A549 (cell line): Measurements from ENCODE around the gene CSRP2. TPM values are rescaled to one million over a fixed set of nuclear protein-coding genes. Genes with fewer than 3 reads are reported as not detected.
A peak's percentile ranks its signal among the peaks of the same experiment; 100 is the strongest.

ENCODE experiments used
- ATAC-seq, 2 experiments: fragments of 200-7000 bp in 1 of 2; fragments of >200 bp in 1 of 2; cut with Nextera tagmentation in 1 of 2; cut with Tn5 transposase in 1 of 2; 3 replicates each; pipeline versions ENCODE4 v1.8.0 to v1.9.1; 2018 to 2020; ENCODE audit warnings: mild to moderate bottlenecking in 1 of 2, moderate library complexity in 1 of 2
- CTCF ChIA-PET: fragments of 300-600 bp; sonication (Branson Sonifier 250); formaldehyde crosslinking; extraction: SDS; loops from one replicate; lab custom pipeline; 2021; ENCODE audit warnings: antibody characterized with exemption, inconsistent platforms; lab: Yijun Ruan, JAX
- POLR2A ChIA-PET: fragments of 350-600 bp; formaldehyde crosslinking; extraction: SDS; loops from one replicate; lab custom pipeline; 2021; ENCODE audit warnings: antibody characterized with exemption, inconsistent platforms; lab: Yijun Ruan, JAX
- DNase-seq, 2 experiments: peaks; one replicate each; pipeline versions ENCODE4 v3.0.0 to v3.0.0-alpha.2; 2011 to 2016; ENCODE audit warnings: low read depth in 1 of 2, low spot score in 1 of 2
- FAIRE-seq: peaks from 2 replicates; lab custom pipeline; 2011; peaks lifted over from hg19 to GRCh38; lab: Jason Lieb, UNC
- H3K27ac ChIP-seq, 2 experiments: fragments of >200 bp; sonication (Bioruptor Twin); formaldehyde crosslinking; 3 replicates each; pipeline ENCODE4 v1.5.1; 2016 to 2017
- H3K4me1 ChIP-seq: fragments of >200 bp; sonication (Bioruptor Twin); formaldehyde crosslinking; 3 replicates; pipeline ENCODE4 v1.6.1; 2016
- H3K4me2 ChIP-seq: fragments of >200 bp; sonication (Bioruptor Twin); formaldehyde crosslinking; 3 replicates; pipeline ENCODE4 v1.6.1; 2016
- H3K4me3 ChIP-seq: fragments of >200 bp; sonication (Bioruptor Twin); formaldehyde crosslinking; 3 replicates; pipeline ENCODE4 v1.5.1; 2016
- H3K9me3 ChIP-seq: fragments of >200 bp; sonication (Bioruptor Twin); formaldehyde crosslinking; 3 replicates; pipeline ENCODE4 v1.6.1; 2016
- CBX2 ChIP-seq: fragments of 200-600 bp; sonication (generic); IDR thresholded peaks from 2 replicates; pipeline ENCODE4 v1.6.1; 2016; ENCODE audit warnings: low read depth, mild to moderate bottlenecking, borderline replicate concordance
- CEBPB ChIP-seq, 2 experiments: fragments of >200 bp in 1 of 2; sonication (Bioruptor Twin) in 1 of 2; formaldehyde crosslinking in 1 of 2; IDR thresholded peaks; 2 replicates each; pipeline ENCODE4 v1.6.1; 2012 to 2016
- EHF ChIP-seq: fragments of 250-450 bp; sonication (Bioruptor Pico); IDR thresholded peaks from 2 replicates; pipeline ENCODE4 v1.5.0; 2020; ENCODE audit warnings: mild to moderate bottlenecking
- EP300 ChIP-seq, 2 experiments: fragments of >200 bp; sonication (Bioruptor Twin); formaldehyde crosslinking; IDR thresholded peaks; 2 replicates in 1 of 2; 3 replicates in 1 of 2; pipeline ENCODE4 v1.6.1; 2016 to 2017
- ESRRA ChIP-seq: fragments of 150-350 bp; IDR thresholded peaks from 2 replicates; pipeline ENCODE4 v1.6.1; 2014; ENCODE audit warnings: mild to moderate bottlenecking, low read length, borderline replicate concordance
- FOSB ChIP-seq: fragments of 250-450 bp; sonication (Bioruptor Pico); IDR thresholded peaks from 2 replicates; pipeline ENCODE4 v1.5.0; 2020; ENCODE audit warnings: mild to moderate bottlenecking, moderate library complexity
- GATA3 ChIP-seq: IDR thresholded peaks from 2 replicates; pipeline ENCODE4 v1.6.1; 2012; ENCODE audit warnings: borderline replicate concordance
- HDAC2 ChIP-seq: fragments of 200-600 bp; sonication (generic); IDR thresholded peaks from 2 replicates; pipeline ENCODE4 v1.6.1; 2016
- HEYL ChIP-seq: fragments of 250-450 bp; sonication (Bioruptor Pico); IDR thresholded peaks from 2 replicates; pipeline ENCODE4 v1.8.0; 2021; ENCODE audit warnings: mild to moderate bottlenecking, moderate library complexity
- HOXA7 ChIP-seq: fragments of 250-450 bp; sonication (Bioruptor Pico); IDR thresholded peaks from 2 replicates; pipeline ENCODE4 v1.5.0; 2020; ENCODE audit warnings: mild to moderate bottlenecking, moderate library complexity
- JUN ChIP-seq, 2 experiments: fragments of >200 bp; sonication (Bioruptor Twin); formaldehyde crosslinking; IDR thresholded peaks; 2 replicates in 1 of 2; 3 replicates in 1 of 2; pipeline ENCODE4 v1.6.1; 2016 to 2017
- JUNB ChIP-seq: fragments of >200 bp; sonication (Bioruptor Twin); formaldehyde crosslinking; IDR thresholded peaks from 2 replicates; pipeline ENCODE4 v1.6.1; 2016
- KDM1A ChIP-seq: fragments of 200-600 bp; sonication (generic); IDR thresholded peaks from 2 replicates; pipeline ENCODE4 v1.6.1; 2016; ENCODE audit warnings: low read depth, mild to moderate bottlenecking
- KDM5A ChIP-seq: fragments of 200-600 bp; sonication (generic); IDR thresholded peaks from 2 replicates; pipeline ENCODE4 v1.6.1; 2016; ENCODE audit warnings: antibody characterized with exemption, mild to moderate bottlenecking
- MAZ ChIP-seq: fragments of 150-350 bp; IDR thresholded peaks from 2 replicates; pipeline ENCODE4 v1.6.1; 2014; ENCODE audit warnings: antibody characterized with exemption, low read depth, low read length, borderline replicate concordance
- PHF8 ChIP-seq: fragments of 200-600 bp; sonication (generic); IDR thresholded peaks from 2 replicates; pipeline ENCODE4 v1.6.1; 2016; ENCODE audit warnings: low read depth, mild to moderate bottlenecking, antibody characterized with exemption, moderate library complexity, borderline replicate concordance
- POLR2A ChIP-seq: IDR thresholded peaks from 2 replicates; pipeline ENCODE4 v1.6.1; 2012; ENCODE audit warnings: mild to moderate bottlenecking, low read length
- RAD21 ChIP-seq, 2 experiments: fragments of >200 bp in 1 of 2; sonication (Bioruptor Twin) in 1 of 2; formaldehyde crosslinking in 1 of 2; IDR thresholded peaks in 1 of 2; conservative IDR thresholded peaks in 1 of 2; 2 replicates in 1 of 2; 3 replicates in 1 of 2; pipeline ENCODE4 v1.6.1; 2012 to 2018; ENCODE audit warnings: inconsistent platforms in 1 of 2
- RARB ChIP-seq: fragments of 250-450 bp; sonication (Bioruptor Pico); IDR thresholded peaks from 2 replicates; pipeline ENCODE4 v1.8.0; 2021; ENCODE audit warnings: mild to moderate bottlenecking, moderate library complexity
- RCOR1 ChIP-seq: fragments of 150-350 bp; IDR thresholded peaks from 2 replicates; pipeline ENCODE4 v1.6.1; 2014; ENCODE audit warnings: antibody characterized with exemption, low read length, low read depth
- RFX5 ChIP-seq: fragments of 450-650 bp; IDR thresholded peaks from 2 replicates; pipeline ENCODE4 v1.7.1; 2014; ENCODE audit warnings: antibody characterized with exemption, mild to moderate bottlenecking, moderate library complexity
- TFCP2L1 ChIP-seq: fragments of 250-450 bp; sonication (Bioruptor Pico); IDR thresholded peaks from 2 replicates; pipeline ENCODE4 v1.5.0; 2021; ENCODE audit warnings: mild to moderate bottlenecking
- ZC3H11A ChIP-seq: fragments of 450-650 bp; IDR thresholded peaks from 2 replicates; pipeline ENCODE4 v1.6.1; 2014; ENCODE audit warnings: antibody characterized with exemption, mild to moderate bottlenecking
- ZFP36 ChIP-seq: fragments of 450-650 bp; IDR thresholded peaks from 2 replicates; pipeline ENCODE4 v1.6.1; 2014; ENCODE audit warnings: borderline replicate concordance; ENCODE audit not compliant: partially characterized antibody
- ZSCAN20 ChIP-seq: fragments of 250-450 bp; sonication (Bioruptor Pico); IDR thresholded peaks from 2 replicates; pipeline ENCODE4 v1.8.0; 2022; ENCODE audit warnings: mild to moderate bottlenecking, moderate library complexity
- WGBS: methylation state at CpG from one replicate; pipeline ENCODE4 v1.1.6; 2017; ENCODE audit errors: missing lambda C conversion rate; 5-methylcytosine and 5-hydroxymethylcytosine counted together
- polyA plus RNA-seq, 4 experiments: library from polyadenylated mRNA; depleted of rRNA in 3 of 4; stranded (reverse); fragments of >200 nt; fragmentation: RNase III in 1 of 4; extraction: RNeasy Plus Mini Kit Qiagen cat#74134 plus additional on column Dnase treatment in 1 of 4; gene quantifications; 2 replicates in 3 of 4; 3 replicates in 1 of 4; pipeline ENCODE4 v1.2.3, GENCODE V29; 2011 to 2017
- TF ChIP-seq, protein P1 (sequence below): fragments of 150-350 bp; IDR thresholded peaks from 2 replicates; pipeline ENCODE4 v1.6.1; 2014; ENCODE audit warnings: low read depth, mild to moderate bottlenecking, low read length
- TF ChIP-seq, protein P2 (sequence below): IDR thresholded peaks from 2 replicates; pipeline ENCODE4 v1.6.1; 2012
- TF ChIP-seq, protein P3 (sequence below): fragments of 250-450 bp; sonication (Bioruptor Pico); IDR thresholded peaks from 2 replicates; pipeline ENCODE4 v1.5.0; 2020; ENCODE audit warnings: low read depth, mild to moderate bottlenecking, moderate library complexity

Gene CSRP2
- polyA plus RNA-seq, 2 of the 4 experiments (the other 2 are of a cell fraction): 19.2 to 23.6 TPM

DNA sequence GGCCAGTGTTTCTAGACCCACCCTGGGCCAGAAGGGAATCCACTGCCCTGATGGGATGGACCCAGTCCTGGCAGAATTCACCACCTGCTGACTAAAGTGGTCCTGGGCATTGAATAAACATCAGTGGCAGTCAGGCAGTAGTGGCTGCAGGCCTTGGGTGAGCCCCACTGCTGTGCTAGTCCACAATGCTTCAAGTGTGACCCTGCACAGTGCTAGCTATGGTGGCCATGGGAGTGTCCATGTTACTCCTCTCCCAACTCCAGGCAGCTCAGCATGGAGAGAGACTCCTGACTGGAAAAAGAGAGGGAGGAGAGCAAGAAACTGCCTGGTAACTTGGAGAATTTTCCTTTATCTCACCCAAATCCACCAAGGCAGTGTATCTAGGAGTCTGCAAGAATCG, 17.5 kb upstream of the CSRP2 start:
- Histone ChIP-seq H3K4me1 (no peaks in the 10 kb centered on the region), H3K4me3 (no peak overlapping the region), H3K9me3 (0 out of 3 replicates have a peak, but pooled peaks cover 3% of the 10 kb centered on the region), H3K4me2 (no peak overlapping the region)
- peak in 1 of 2 experiments; percentile 36; a peak in 2 of 6 replicates for ATAC-seq
- CTCF ChIA-PET: no interaction called here
- TF ChIP-seq KDM1A (no peak), ZFP36 (no peak), PHF8 (no peak), MAZ (no peak), EP300 (IDR thresholded peaks at IDR 0.05) (no peak), RCOR1 (no peak), FOSB (no peak), HEYL (CRISPR knock-in tag) (no peak), ESRRA (no peak), RAD21 (conservative IDR thresholded peaks at IDR 0.05 in 1 of 2, IDR thresholded peaks at IDR 0.05 in 1 of 2) (no peak), CBX2 (no peak), GATA3 (no peak), TFCP2L1 (CRISPR knock-in tag) (no peak), EHF (CRISPR knock-in tag) (no peak)
- TF ChIP-seq, protein P1, sequence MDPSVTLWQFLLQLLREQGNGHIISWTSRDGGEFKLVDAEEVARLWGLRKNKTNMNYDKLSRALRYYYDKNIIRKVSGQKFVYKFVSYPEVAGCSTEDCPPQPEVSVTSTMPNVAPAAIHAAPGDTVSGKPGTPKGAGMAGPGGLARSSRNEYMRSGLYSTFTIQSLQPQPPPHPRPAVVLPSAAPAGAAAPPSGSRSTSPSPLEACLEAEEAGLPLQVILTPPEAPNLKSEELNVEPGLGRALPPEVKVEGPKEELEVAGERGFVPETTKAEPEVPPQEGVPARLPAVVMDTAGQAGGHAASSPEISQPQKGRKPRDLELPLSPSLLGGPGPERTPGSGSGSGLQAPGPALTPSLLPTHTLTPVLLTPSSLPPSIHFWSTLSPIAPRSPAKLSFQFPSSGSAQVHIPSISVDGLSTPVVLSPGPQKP: no peak
- TF ChIP-seq, all 56 proteins: peak for 0
- POLR2A ChIA-PET: no interaction called here
- DNase-seq (no peak), FAIRE-seq (no peak)
- no peak overlapping the region for H3K27ac ChIP-seq
- 67% methylated on average over 1 of the region's 1 CpG for WGBS

DNA sequence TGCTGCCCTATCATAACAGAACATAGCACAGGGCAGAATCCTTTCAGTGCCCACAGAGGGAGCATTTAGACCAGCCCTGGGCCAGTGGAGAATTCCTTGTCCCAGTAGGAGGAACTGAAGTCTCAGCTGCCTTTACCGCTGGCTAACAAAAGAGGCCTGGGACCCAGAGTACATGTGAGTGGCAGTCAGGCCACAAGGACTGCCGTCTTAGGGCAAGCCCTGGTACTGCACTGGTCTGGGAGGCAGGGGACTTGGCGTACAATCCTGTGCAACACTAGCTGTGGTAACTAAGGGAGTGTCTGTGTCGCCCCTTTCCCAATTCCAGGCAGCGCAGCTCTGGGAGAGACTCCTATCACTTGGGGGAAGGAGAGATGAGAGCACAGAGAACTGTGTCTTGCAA, 17.0 kb upstream of the CSRP2 start:
- DNase-seq (no peak), FAIRE-seq (no peak), ATAC-seq (peak; percentile 35 to 43; a peak in 3 of 6 replicates)
- WGBS: 71% methylated on average over 5 of the region's 5 CpGs
- POLR2A ChIA-PET: no interaction called here
- Histone ChIP-seq H3K4me2 (no peak overlapping the region), H3K9me3 (0 out of 3 replicates have a peak, but pooled peaks cover 3% of the 10 kb centered on the region), H3K27ac (no peak overlapping the region), H3K4me3 (no peak overlapping the region), H3K4me1 (no peaks in the 10 kb centered on the region)
- TF ChIP-seq, protein P2, sequence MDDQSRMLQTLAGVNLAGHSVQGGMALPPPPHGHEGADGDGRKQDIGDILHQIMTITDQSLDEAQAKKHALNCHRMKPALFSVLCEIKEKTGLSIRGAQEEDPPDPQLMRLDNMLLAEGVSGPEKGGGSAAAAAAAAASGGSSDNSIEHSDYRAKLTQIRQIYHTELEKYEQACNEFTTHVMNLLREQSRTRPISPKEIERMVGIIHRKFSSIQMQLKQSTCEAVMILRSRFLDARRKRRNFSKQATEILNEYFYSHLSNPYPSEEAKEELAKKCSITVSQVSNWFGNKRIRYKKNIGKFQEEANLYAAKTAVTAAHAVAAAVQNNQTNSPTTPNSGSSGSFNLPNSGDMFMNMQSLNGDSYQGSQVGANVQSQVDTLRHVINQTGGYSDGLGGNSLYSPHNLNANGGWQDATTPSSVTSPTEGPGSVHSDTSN: no peak
- TF ChIP-seq RARB (no peak), GATA3 (no peak), HDAC2 (no peak), KDM1A (no peak), CEBPB (IDR thresholded peaks at IDR 0.05) (no peak), RFX5 (no peak), ZSCAN20 (no peak), HOXA7 (CRISPR knock-in tag) (no peak), POLR2A (no peak), KDM5A (no peak), ZC3H11A (no peak), EP300 (IDR thresholded peaks at IDR 0.05) (no peak), JUNB (no peak), JUN (IDR thresholded peaks at IDR 0.05) (no peak)
- TF ChIP-seq, protein P3, sequence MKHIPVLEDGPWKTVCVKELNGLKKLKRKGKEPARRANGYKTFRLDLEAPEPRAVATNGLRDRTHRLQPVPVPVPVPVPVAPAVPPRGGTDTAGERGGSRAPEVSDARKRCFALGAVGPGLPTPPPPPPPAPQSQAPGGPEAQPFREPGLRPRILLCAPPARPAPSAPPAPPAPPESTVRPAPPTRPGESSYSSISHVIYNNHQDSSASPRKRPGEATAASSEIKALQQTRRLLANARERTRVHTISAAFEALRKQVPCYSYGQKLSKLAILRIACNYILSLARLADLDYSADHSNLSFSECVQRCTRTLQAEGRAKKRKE: no peak
- TF ChIP-seq, protein P1: no peak
- CTCF ChIA-PET: no interaction called here
